H1 (cell line): Measurements from ENCODE around the gene KCNMA1. TPM values are rescaled to one million over a fixed set of nuclear protein-coding genes. Genes with fewer than 3 reads are reported as not detected.

Experiments used
- CTCF ChIA-PET: fragments of 300-600 bp; sonication (Branson Sonifier 250); formaldehyde crosslinking; loops from one replicate; lab custom pipeline; 2021; ENCODE audit not compliant: partially characterized antibody; lab: Charles Lee
- POLR2A ChIA-PET: fragments of 300-600 bp; sonication (Branson Sonifier 250); formaldehyde crosslinking; loops from one replicate; lab custom pipeline; 2021; ENCODE audit warnings: inconsistent platforms; ENCODE audit not compliant: partially characterized antibody; lab: Charles Lee
- DNase-seq, 2 experiments: peaks; one replicate each; pipeline versions ENCODE4 v3.0.0 to v3.0.0-alpha.2; 2010 to 2022; ENCODE audit warnings: low spot score in 2 of 2, low read depth in 1 of 2, mixed read lengths in 1 of 2
- FAIRE-seq: peaks from 2 replicates; lab custom pipeline; 2011; peaks lifted over from hg19 to GRCh38; lab: Jason Lieb, UNC
- H2AFZ ChIP-seq: 2 replicates; pipeline ENCODE4 v1.8.1; 2012; ENCODE audit warnings: low read length, inconsistent platforms
- H2AK5ac ChIP-seq: 2 replicates; pipeline ENCODE4 v1.6.1; 2013; ENCODE audit warnings: low read depth, low read length
- H2BK120ac ChIP-seq: replicated peaks from 2 replicates; pipeline ENCODE3; 2013; ENCODE audit warnings: low read depth, low read length, inconsistent platforms
- H2BK12ac ChIP-seq: 2 replicates; pipeline ENCODE4 v1.6.1; 2013; ENCODE audit warnings: low read depth, low read length
- H2BK15ac ChIP-seq: 2 replicates; pipeline ENCODE4 v1.6.1; 2013; ENCODE audit warnings: low read length
- H2BK20ac ChIP-seq: 2 replicates; pipeline ENCODE4 v1.6.1; 2013; ENCODE audit warnings: low read length
- H2BK5ac ChIP-seq: 2 replicates; pipeline ENCODE4 v1.6.1; 2013; ENCODE audit warnings: low read depth, low read length
- H3K14ac ChIP-seq: 2 replicates; pipeline ENCODE4 v1.6.1; 2013; ENCODE audit warnings: inconsistent platforms; ENCODE audit not compliant: insufficient read length
- H3K18ac ChIP-seq: 2 replicates; pipeline ENCODE4 v1.6.1; 2013; ENCODE audit warnings: low read length; ENCODE audit errors: extremely low read depth
- H3K23ac ChIP-seq: 2 replicates; pipeline ENCODE4 v1.6.1; 2013; ENCODE audit warnings: inconsistent platforms; ENCODE audit not compliant: insufficient read length
- H3K23me2 ChIP-seq: 2 replicates; pipeline ENCODE4 v1.6.1; 2013; ENCODE audit warnings: low read depth, low read length
- H3K27ac ChIP-seq: 2 replicates; pipeline ENCODE4 v1.6.1; 2011; ENCODE audit warnings: low read depth, low read length, inconsistent platforms
- H3K27me3 ChIP-seq, 4 experiments: replicated peaks in 1 of 4; 1 replicate in 1 of 4; 2 replicates in 3 of 4; pipeline versions ENCODE4 v1.6.1 to v1.8.1; 2011 to 2013; ENCODE audit warnings: low read length in 3 of 4, mild to moderate bottlenecking in 3 of 4, inconsistent platforms in 2 of 4, mixed read lengths in 2 of 4, moderate library complexity in 1 of 4; ENCODE audit not compliant: control insufficient read depth in 3 of 4, insufficient read depth in 3 of 4; ENCODE audit errors: extremely low read depth in 1 of 4
- H3K36me3 ChIP-seq, 4 experiments: 2 replicates each; pipeline versions ENCODE4 v1.6.1 to v1.8.1; 2011 to 2013; ENCODE audit warnings: mild to moderate bottlenecking in 4 of 4, low read length in 3 of 4, moderate library complexity in 2 of 4, control low read depth in 1 of 4, inconsistent platforms in 1 of 4; ENCODE audit not compliant: insufficient read depth in 4 of 4, control insufficient read depth in 2 of 4
- H3K4ac ChIP-seq: replicated peaks from 2 replicates; pipeline ENCODE3; 2013; ENCODE audit warnings: low read length, low read depth, mixed read lengths, inconsistent platforms; ENCODE audit not compliant: insufficient read length
- H3K4me1 ChIP-seq, 4 experiments: replicated peaks in 1 of 4; 1 replicate in 1 of 4; 2 replicates in 3 of 4; pipeline versions ENCODE4 v1.6.1 to v1.8.1; 2011 to 2013; ENCODE audit warnings: low read length in 3 of 4, inconsistent platforms in 2 of 4, mixed read lengths in 1 of 4; ENCODE audit not compliant: insufficient read depth in 4 of 4, control insufficient read depth in 3 of 4
- H3K4me2 ChIP-seq, 2 experiments: 2 replicates each; pipeline versions ENCODE4 v1.6.1 to v1.8.1; 2011 to 2013; ENCODE audit warnings: low read depth in 2 of 2, low read length in 2 of 2, control low read depth in 1 of 2, inconsistent platforms in 1 of 2, mild to moderate bottlenecking in 1 of 2; ENCODE audit not compliant: insufficient read depth in 1 of 2
- H3K4me3 ChIP-seq, 4 experiments: fragments of 200-600, 300-600 bp in 1 of 4; sonication (generic), shearing (Covaris generic), sonication (Bioruptor Twin) in 1 of 4; 2 replicates each; pipeline versions ENCODE4 v1.5.1 to v1.8.1; 2011 to 2016; ENCODE audit warnings: low read length in 4 of 4, low read depth in 3 of 4, control low read depth in 2 of 4, inconsistent platforms in 2 of 4, mild to moderate bottlenecking in 2 of 4, mixed read lengths in 1 of 4, moderate library complexity in 1 of 4; ENCODE audit not compliant: insufficient read depth in 2 of 4; ENCODE audit errors: extremely low read depth in 1 of 4
- H3K56ac ChIP-seq: replicated peaks from 2 replicates; pipeline ENCODE3; 2013; ENCODE audit warnings: low read depth, mild to moderate bottlenecking, mixed read lengths, low read length, inconsistent platforms; ENCODE audit not compliant: insufficient read length
- H3K79me1 ChIP-seq: 2 replicates; pipeline ENCODE4 v1.6.1; 2013; ENCODE audit warnings: low read depth, low read length, control low read depth
- H3K79me2 ChIP-seq, 2 experiments: 2 replicates each; pipeline versions ENCODE4 v1.6.1 to v1.8.1; 2012 to 2013; ENCODE audit warnings: low read length in 2 of 2, mild to moderate bottlenecking in 2 of 2, inconsistent platforms in 1 of 2; ENCODE audit not compliant: insufficient read depth in 2 of 2, control insufficient read depth in 1 of 2
- H3K9ac ChIP-seq, 4 experiments: replicated peaks in 1 of 4; 1 replicate in 1 of 4; 2 replicates in 3 of 4; pipeline versions ENCODE4 v1.6.1 to v1.8.1; 2011 to 2013; ENCODE audit warnings: low read depth in 3 of 4, low read length in 3 of 4, control low read depth in 2 of 4, mild to moderate bottlenecking in 2 of 4, moderate library complexity in 2 of 4, inconsistent platforms in 1 of 4; ENCODE audit errors: extremely low read depth in 1 of 4
- H3K9me3 ChIP-seq, 2 experiments: 2 replicates each; pipeline versions ENCODE4 v1.6.1 to v1.8.1; 2012 to 2013; ENCODE audit warnings: mild to moderate bottlenecking in 2 of 2, moderate library complexity in 2 of 2, control low read depth in 1 of 2, inconsistent platforms in 1 of 2, low read depth in 1 of 2, low read length in 1 of 2, mixed read lengths in 1 of 2; ENCODE audit not compliant: insufficient read depth in 2 of 2
- H4K20me1 ChIP-seq, 2 experiments: replicated peaks in 1 of 2; 2 replicates each; pipeline versions ENCODE3 to v1.8.1; 2011 to 2013; ENCODE audit warnings: inconsistent platforms in 2 of 2, low read length in 2 of 2, mild to moderate bottlenecking in 1 of 2; ENCODE audit not compliant: insufficient read depth in 2 of 2, control insufficient read depth in 1 of 2
- H4K5ac ChIP-seq: 2 replicates; pipeline ENCODE4 v1.6.1; 2013; ENCODE audit warnings: low read length, low read depth, mixed read lengths, inconsistent platforms; ENCODE audit not compliant: insufficient read length
- H4K8ac ChIP-seq: 2 replicates; pipeline ENCODE4 v1.8.0; 2013; ENCODE audit warnings: mild to moderate bottlenecking, moderate library complexity, low read length, inconsistent platforms; ENCODE audit not compliant: insufficient read depth; ENCODE audit errors: extremely low read depth
- H4K91ac ChIP-seq: replicated peaks from 2 replicates; pipeline ENCODE3; 2013; ENCODE audit warnings: low read length, mixed read lengths, inconsistent platforms; ENCODE audit not compliant: insufficient read length
- ASH2L ChIP-seq: fragments of 200-600, 300-600 bp; sonication (generic); IDR thresholded peaks from one replicate; pipeline ENCODE4 v1.7.1; 2017; ENCODE audit warnings: low read length
- CTCF ChIP-seq, 3 experiments: IDR thresholded peaks; 1 replicate in 2 of 3; 2 replicates in 1 of 3; pipeline versions ENCODE4 v1.5.1 to v1.6.1; 2011; ENCODE audit warnings: low read length in 3 of 3, mild to moderate bottlenecking in 3 of 3, inconsistent platforms in 2 of 3, low read depth in 1 of 3, moderate library complexity in 1 of 3; ENCODE audit not compliant: insufficient read depth in 1 of 3; ENCODE audit errors: control extremely low read depth in 1 of 3
- EGR1 ChIP-seq: IDR thresholded peaks from 2 replicates; pipeline ENCODE4 v1.6.1; 2011; ENCODE audit warnings: low read depth, low read length, borderline replicate concordance
- FOSL1 ChIP-seq: IDR thresholded peaks from 2 replicates; pipeline ENCODE4 v1.6.1; 2011; ENCODE audit warnings: mild to moderate bottlenecking, low read depth, low read length, moderate library complexity; ENCODE audit not compliant: insufficient read depth
- KDM1A ChIP-seq: fragments of 200-600, 300-600 bp; sonication (generic); IDR thresholded peaks from 2 replicates; pipeline ENCODE4 v1.7.1; 2016; ENCODE audit warnings: mild to moderate bottlenecking, low read length, borderline replicate concordance
- POLR2A ChIP-seq, 2 experiments: IDR thresholded peaks; 1 replicate in 1 of 2; 2 replicates in 1 of 2; pipeline ENCODE4 v1.6.1; 2011; ENCODE audit warnings: low read depth in 2 of 2, low read length in 2 of 2, mild to moderate bottlenecking in 2 of 2; ENCODE audit errors: control extremely low read depth in 1 of 2
- RAD21 ChIP-seq, 2 experiments: IDR thresholded peaks in 1 of 2; conservative IDR thresholded peaks in 1 of 2; 2 replicates each; pipeline ENCODE4 v1.6.1; 2011; ENCODE audit warnings: low read depth in 2 of 2, low read length in 2 of 2, improper control_type of control experiment in 1 of 2, inconsistent platforms in 1 of 2, mild to moderate bottlenecking in 1 of 2, moderate library complexity in 1 of 2
- SP1 ChIP-seq: IDR thresholded peaks from 2 replicates; pipeline ENCODE4 v1.6.1; 2011; ENCODE audit warnings: low read depth, low read length
- SP4 ChIP-seq: IDR thresholded peaks from 2 replicates; pipeline ENCODE4 v1.6.1; 2012; ENCODE audit warnings: low read length, inconsistent platforms
- SUZ12 ChIP-seq: fragments of 200-600 bp; sonication (generic); IDR thresholded peaks from 2 replicates; pipeline ENCODE4 v1.6.1; 2012; ENCODE audit warnings: mild to moderate bottlenecking, inconsistent platforms, low read length, moderate library complexity, mixed read lengths
- TBP ChIP-seq: IDR thresholded peaks from 2 replicates; pipeline ENCODE4 v1.6.1; 2011; ENCODE audit warnings: low read depth, low read length, improper control_type of control experiment
- ZNF274 ChIP-seq: IDR thresholded peaks from 2 replicates; pipeline ENCODE4 v1.7.0; 2012; ENCODE audit warnings: low read length, borderline replicate concordance; ENCODE audit errors: extremely low read depth
- WGBS, 2 experiments: shearing (Covaris generic) in 1 of 2; methylation state at CpG; one replicate each; pipeline versions ENCODE4 v1.1.6 to v1.1.7; 2013 to 2015; ENCODE audit warnings: low lambda C conversion rate in 2 of 2, mixed read lengths in 2 of 2, inconsistent platforms in 1 of 2, low coverage in 1 of 2, missing lambda C conversion rate in 1 of 2; ENCODE audit not compliant: insufficient replicate concordance in 2 of 2, insufficient coverage in 1 of 2, insufficient read length in 1 of 2; ENCODE audit errors: extremely low coverage in 1 of 2, missing lambda C conversion rate in 1 of 2; 5-methylcytosine and 5-hydroxymethylcytosine counted together
- polyA plus RNA-seq, 7 experiments: library from polyadenylated mRNA; depleted of rRNA in 3 of 7; stranded (reverse) in 5 of 7; unstranded in 2 of 7; fragments of >200 nt in 5 of 7; fragments of 200-250 nt in 2 of 7; gene quantifications; 1 replicate in 5 of 7; 2 replicates in 1 of 7; 4 replicates in 1 of 7; pipeline versions ENCODE4 v1.2.1 to v1.2.3, GENCODE V29; 2011 to 2013; ENCODE audit warnings: missing spikeins in 2 of 7, mixed read lengths in 2 of 7
- total RNA-seq: library from RNA; stranded (reverse); fragmentation: NEBNext Ultra II Directional; extraction: Animal tissue kit (Norgen Biotek cat#: 25700); gene quantifications from 2 replicates; pipeline ENCODE4 v1.2.1, GENCODE V29; 2021

The KCNMA1 gene
- total and polyA plus RNA-seq, 2 of the 8 experiments (the other 6 are each of a cell fraction or from before 2014, with no cell fraction given) = 10.2 to 11.1 TPM

DNA sequence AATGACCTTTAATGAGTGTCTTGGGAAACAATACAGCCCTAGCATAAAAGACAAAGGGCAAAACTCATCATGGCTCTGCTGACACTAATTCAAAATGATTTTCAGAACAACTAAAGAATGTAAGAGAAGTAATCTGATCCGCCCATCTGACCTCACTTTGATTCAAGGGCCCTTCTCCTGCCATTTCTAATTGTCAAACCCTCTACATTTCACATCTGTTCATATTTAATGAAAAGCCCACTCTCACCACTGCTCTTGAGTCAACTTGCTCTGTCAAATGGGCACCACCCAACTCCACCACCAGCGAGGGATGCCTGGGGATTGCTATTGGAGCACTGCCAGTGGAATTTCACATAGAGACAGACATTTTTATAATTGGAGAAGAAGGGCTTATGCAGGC lies 639.2 kb downstream of the KCNMA1 start:
- Histone ChIP-seq H2BK15ac (no peak overlapping the region), H3K4me3 (no peak overlapping the region), H2AFZ (no peak overlapping the region), H2BK120ac (no peak overlapping the region), H4K8ac (no peak overlapping the region), H3K9ac (no peak overlapping the region), H3K56ac (no peak overlapping the region), H3K18ac (no peak overlapping the region), H2BK20ac (no peak overlapping the region), H3K9me3 (no peaks in the 10 kb centered on the region), H3K4me2 (no peak overlapping the region), H3K79me2 (no peaks in the 10 kb centered on the region), H3K27ac (no peak overlapping the region), H4K5ac (no peak overlapping the region), H2AK5ac (no peak overlapping the region), H2BK5ac (no peak overlapping the region), H3K79me1 (no peaks in the 10 kb centered on the region), H2BK12ac (no peak overlapping the region), H3K27me3 (no peaks in the 10 kb centered on the region), H4K20me1 (no peaks in the 10 kb centered on the region), H3K14ac (no peak overlapping the region), H3K4ac (no peak overlapping the region), H3K4me1 (no peaks in the 10 kb centered on the region), H3K23me2 (no peaks in the 10 kb centered on the region), H3K36me3 (no peaks in the 10 kb centered on the region), H3K23ac (no peak overlapping the region), H4K91ac (no peak overlapping the region)
- FAIRE-seq = no peak
- ChIA-PET POLR2A (no interaction called here), CTCF (interaction anchor here (1.2 to 2.3 kb wide), 3 partner anchors 13 to 40 kb away, joined by 3 to 8 read pairs (median 5); no protein-coding TSS in a partner anchor)
- 92% methylated on average over 2 of the region's 2 CpGs; no CpG with 5 or more reads in 1 of the 2 experiments for WGBS, 2 experiments
- no peak for DNase-seq
- no peak for TF ChIP-seq TBP
- TF ChIP-seq EGR1 = no peak
- TF ChIP-seq RAD21 (IDR thresholded peaks at IDR 0.05 in 1 of 2, conservative IDR thresholded peaks at IDR 0.05 in 1 of 2; ENCODE audit: low read depth in 2 of 2, low read length in 2 of 2) = no peak
- TF ChIP-seq ZNF274 = no peak
- no peak for TF ChIP-seq SUZ12
- no peak for TF ChIP-seq KDM1A
- TF ChIP-seq CTCF (IDR thresholded peaks at IDR 0.05; ENCODE audit: control extremely low read depth in 1 of 3, insufficient read depth in 1 of 3, low read depth in 1 of 3, low read length in 3 of 3) = no peak
- no peak for TF ChIP-seq FOSL1
- no peak for TF ChIP-seq SP4
- no peak for TF ChIP-seq SP1
- no peak for TF ChIP-seq POLR2A (IDR thresholded peaks at IDR 0.05; ENCODE audit: control extremely low read depth in 1 of 2, low read depth in 2 of 2, low read length in 2 of 2)
- no peak for TF ChIP-seq ASH2L
